GM23338 (cell line): Measurements from ENCODE around the gene COL18A1. TPM values are rescaled to one million over a fixed set of nuclear protein-coding genes. Genes with fewer than 3 reads are reported as not detected.

ENCODE experiments used
- ATAC-seq: fragments of 200-7000 bp; cut with Tn5 transposase; 3 replicates; pipeline ENCODE4 v1.9.1; 2020
- DNase-seq: peaks from one replicate; pipeline ENCODE4 v3.0.0-alpha.2; 2015; ENCODE audit warnings: low spot score
- H2AFZ ChIP-seq: fragments of 200-600 bp; sonication (generic); 2 replicates; pipeline ENCODE4 v1.8.0; 2016; ENCODE audit warnings: antibody characterized with exemption, mild to moderate bottlenecking, moderate library complexity
- H3F3A ChIP-seq: fragments of 200-600 bp; sonication (generic); replicated peaks from 2 replicates; pipeline ENCODE4 v1.8.0; 2017; ENCODE audit warnings: antibody characterized with exemption, mixed run types, low read depth
- H3K27ac ChIP-seq: fragments of 200-600 bp; sonication (generic); 2 replicates; pipeline ENCODE4 v1.6.1; 2016; ENCODE audit warnings: low read depth
- H3K27me3 ChIP-seq: fragments of 200-600 bp; sonication (generic); 2 replicates; pipeline ENCODE4 v1.8.0; 2016; ENCODE audit warnings: mild to moderate bottlenecking, mixed run types, moderate library complexity; ENCODE audit not compliant: insufficient read depth
- H3K36me3 ChIP-seq: fragments of 200-600 bp; sonication (generic); 2 replicates; pipeline ENCODE4 v1.8.0; 2016; ENCODE audit warnings: mild to moderate bottlenecking; ENCODE audit not compliant: insufficient read depth
- H3K4me1 ChIP-seq: fragments of 200-600 bp; sonication (generic); 2 replicates; pipeline ENCODE4 v1.8.0; 2016; ENCODE audit warnings: mild to moderate bottlenecking, moderate library complexity; ENCODE audit not compliant: insufficient read depth
- H3K4me2 ChIP-seq: fragments of 200-600 bp; sonication (generic); 2 replicates; pipeline ENCODE4 v1.7.1; 2017; ENCODE audit warnings: mixed run types
- H3K4me3 ChIP-seq: fragments of 200-600 bp; sonication (generic); 2 replicates; pipeline ENCODE4 v1.6.1; 2016; ENCODE audit warnings: mixed run types
- H3K79me2 ChIP-seq: fragments of 200-600 bp; sonication (generic); replicated peaks from 2 replicates; pipeline ENCODE4 v1.8.0; 2017; ENCODE audit warnings: mild to moderate bottlenecking; ENCODE audit not compliant: insufficient read depth
- H3K9me2 ChIP-seq: fragments of 200-600 bp; sonication (generic); 2 replicates; pipeline ENCODE4 v1.8.0; 2017; ENCODE audit not compliant: insufficient read depth
- H4K20me1 ChIP-seq: fragments of 200-600 bp; sonication (generic); replicated peaks from 2 replicates; pipeline ENCODE4 v1.8.0; 2017; ENCODE audit warnings: mild to moderate bottlenecking; ENCODE audit not compliant: insufficient read depth
- H3K27ac Mint-ChIP-seq: 2 replicates; pipeline ENCODE4 v1.8.0; 2020; ENCODE audit warnings: inconsistent platforms, mild to moderate bottlenecking, moderate library complexity, mixed read lengths
- H3K27me3 Mint-ChIP-seq: 3 replicates; pipeline ENCODE4 v1.8.0; 2022; ENCODE audit warnings: low read depth, mild to moderate bottlenecking, moderate library complexity, mixed read lengths, inconsistent platforms; ENCODE audit not compliant: insufficient read depth, poor library complexity
- H3K36me3 Mint-ChIP-seq: 3 replicates; pipeline ENCODE4 v1.8.0; 2021; ENCODE audit warnings: low read depth, mild to moderate bottlenecking, inconsistent platforms, moderate library complexity, mixed read lengths
- H3K4me1 Mint-ChIP-seq: 3 replicates; pipeline ENCODE4 v1.8.0; 2020; ENCODE audit warnings: mild to moderate bottlenecking, inconsistent platforms, mixed read lengths
- H3K4me3 Mint-ChIP-seq: 3 replicates; pipeline ENCODE4 v1.8.0; 2021; ENCODE audit warnings: moderate library complexity, mild to moderate bottlenecking, inconsistent platforms, mixed read lengths
- H3K9me3 Mint-ChIP-seq: 3 replicates; pipeline ENCODE4 v1.8.0; 2020; ENCODE audit warnings: moderate library complexity, mild to moderate bottlenecking, inconsistent platforms, mixed read lengths
- CREB1 ChIP-seq: fragments of 250-450 bp; sonication (Bioruptor Pico); IDR thresholded peaks from 2 replicates; pipeline ENCODE4 v1.5.0; 2020; ENCODE audit warnings: low read depth, mild to moderate bottlenecking, moderate library complexity
- CTCF ChIP-seq, 2 experiments: fragments of 200-600 bp in 1 of 2; sonication (generic) in 1 of 2; conservative IDR thresholded peaks; 2 replicates each; pipeline versions ENCODE4 v1.5.1 to v1.6.1; 2016 to 2017; ENCODE audit warnings: antibody characterized with exemption in 2 of 2, low read depth in 2 of 2, mild to moderate bottlenecking in 2 of 2, moderate library complexity in 1 of 2
- ETS1 ChIP-seq: IDR thresholded peaks from 2 replicates; pipeline ENCODE4 v1.6.1; 2016; ENCODE audit warnings: antibody characterized with exemption
- EZH2 ChIP-seq: fragments of 200-600 bp; sonication (generic); IDR thresholded peaks from one replicate; pipeline ENCODE4 v1.8.0; 2017; ENCODE audit warnings: antibody characterized with exemption, mild to moderate bottlenecking, low read depth; ENCODE audit not compliant: unreplicated experiment
- EZH2phosphoT487 ChIP-seq: fragments of 200-600 bp; sonication (generic); IDR thresholded peaks from one replicate; pipeline ENCODE4 v1.8.1; 2018; ENCODE audit warnings: antibody characterized with exemption; ENCODE audit not compliant: unreplicated experiment
- JUNB ChIP-seq: IDR thresholded peaks from one replicate; pipeline ENCODE4 v1.6.1; 2016; ENCODE audit warnings: antibody characterized with exemption; ENCODE audit not compliant: unreplicated experiment
- NANOG ChIP-seq: IDR thresholded peaks from 2 replicates; pipeline ENCODE4 v1.6.1; 2016; ENCODE audit warnings: antibody characterized with exemption, borderline replicate concordance
- POLR2AphosphoS5 ChIP-seq: IDR thresholded peaks from 2 replicates; pipeline ENCODE4 v1.6.1; 2016; ENCODE audit warnings: antibody characterized with exemption, low read depth
- REST ChIP-seq: IDR thresholded peaks from one replicate; pipeline ENCODE4 v1.6.1; 2018; ENCODE audit warnings: antibody characterized with exemption; ENCODE audit not compliant: unreplicated experiment
- STAT1 ChIP-seq: IDR thresholded peaks from one replicate; pipeline ENCODE4 v1.6.1; 2016; ENCODE audit warnings: antibody characterized with exemption; ENCODE audit not compliant: unreplicated experiment
- ZNF114 ChIP-seq: fragments of 250-450 bp; sonication (Bioruptor Pico); IDR thresholded peaks from 2 replicates; pipeline ENCODE4 v1.5.0; 2020; ENCODE audit warnings: mild to moderate bottlenecking, moderate library complexity
- ZNF331 ChIP-seq: fragments of 250-450 bp; sonication (Bioruptor Pico); IDR thresholded peaks from 2 replicates; pipeline ENCODE4 v1.5.0; 2020; ENCODE audit warnings: low read depth, mild to moderate bottlenecking, moderate library complexity
- ZNF462 ChIP-seq: fragments of 250-450 bp; sonication (Bioruptor Pico); IDR thresholded peaks from 2 replicates; pipeline ENCODE4 v1.5.0; 2020; ENCODE audit warnings: mild to moderate bottlenecking, moderate library complexity
- polyA plus RNA-seq: library from polyadenylated mRNA; unstranded; fragments of >200 nt; fragmentation: Nextera tagmentation; extraction: Ambion mirVana; gene quantifications from 2 replicates; pipeline ENCODE4 v1.2.1, GENCODE V29; 2016
- total RNA-seq: library from RNA; depleted of rRNA; stranded (reverse); fragments of >200 nt; shearing (Covaris generic); gene quantifications from 2 replicates; pipeline ENCODE4 v1.2.3, GENCODE V29; 2014

Gene COL18A1
- total and polyA plus RNA-seq, 2 experiments from 2014 or later = 38.4 to 430 TPM

GRCh38 chr21:45406801-45407628 is 2.0 kb downstream of the COL18A1 start:
- peaks cover 48% of the 10 kb centered on the region for H3K4me1 ChIP-seq
- H3K27me3 ChIP-seq = peaks cover 5% of the 10 kb centered on the region; the same call in 1 of the 2 replicates
- H3K4me3 ChIP-seq = peak overlapping the region; percentile 86

More at GRCh38 chr21:45406801-45407628, 2.0 kb downstream of the COL18A1 start:
- DNase-seq (peak; percentile 92), ATAC-seq (peak; percentile 33)
- peak overlapping the region; percentile 97 for H3K4me2 ChIP-seq
- peaks cover 30% of the 10 kb centered on the region for H3F3A ChIP-seq
- no peaks in the 10 kb centered on the region for H3K9me2 ChIP-seq
- peaks cover under 1% of the 10 kb centered on the region; the same call in 2 of the 3 replicates for H3K9me3 Mint-ChIP-seq
- peaks cover 35% of the 10 kb centered on the region for H3K27me3 Mint-ChIP-seq
- H3K27ac Mint-ChIP-seq = peak overlapping the region; percentile 95
- H4K20me1 ChIP-seq = peaks cover 36% of the 10 kb centered on the region
- TF ChIP-seq POLR2AphosphoS5 (peak; percentile 55), ETS1 (peak; percentile 79), NANOG (no peak), EZH2 (no peak), CREB1 (CRISPR knock-in tag) (no peak), EZH2phosphoT487 (no peak), JUNB (no peak), STAT1 (no peak), ZNF331 (CRISPR knock-in tag) (no peak), ZNF114 (CRISPR knock-in tag) (no peak), CTCF (conservative IDR thresholded peaks at IDR 0.05; ENCODE audit: low read depth in 2 of 2) (peak; percentile 42 to 43), ZNF462 (CRISPR knock-in tag) (no peak), REST (no peak)
- H3K36me3 ChIP-seq = no peaks in the 10 kb centered on the region; the same call in 1 of the 2 replicates
- no peak overlapping the region for H2AFZ ChIP-seq
- H3K79me2 ChIP-seq = peaks cover 60% of the 10 kb centered on the region
- peaks cover 71% of the 10 kb centered on the region for H3K4me1 Mint-ChIP-seq
- peak overlapping the region; percentile 76 for H3K4me3 Mint-ChIP-seq
- peaks cover 26% of the 10 kb centered on the region; the same call in 2 of the 3 replicates for H3K36me3 Mint-ChIP-seq
- peak overlapping the region; percentile 92 for H3K27ac ChIP-seq
